ENCODE measurements around the gene ACVR1C.

DNA sequence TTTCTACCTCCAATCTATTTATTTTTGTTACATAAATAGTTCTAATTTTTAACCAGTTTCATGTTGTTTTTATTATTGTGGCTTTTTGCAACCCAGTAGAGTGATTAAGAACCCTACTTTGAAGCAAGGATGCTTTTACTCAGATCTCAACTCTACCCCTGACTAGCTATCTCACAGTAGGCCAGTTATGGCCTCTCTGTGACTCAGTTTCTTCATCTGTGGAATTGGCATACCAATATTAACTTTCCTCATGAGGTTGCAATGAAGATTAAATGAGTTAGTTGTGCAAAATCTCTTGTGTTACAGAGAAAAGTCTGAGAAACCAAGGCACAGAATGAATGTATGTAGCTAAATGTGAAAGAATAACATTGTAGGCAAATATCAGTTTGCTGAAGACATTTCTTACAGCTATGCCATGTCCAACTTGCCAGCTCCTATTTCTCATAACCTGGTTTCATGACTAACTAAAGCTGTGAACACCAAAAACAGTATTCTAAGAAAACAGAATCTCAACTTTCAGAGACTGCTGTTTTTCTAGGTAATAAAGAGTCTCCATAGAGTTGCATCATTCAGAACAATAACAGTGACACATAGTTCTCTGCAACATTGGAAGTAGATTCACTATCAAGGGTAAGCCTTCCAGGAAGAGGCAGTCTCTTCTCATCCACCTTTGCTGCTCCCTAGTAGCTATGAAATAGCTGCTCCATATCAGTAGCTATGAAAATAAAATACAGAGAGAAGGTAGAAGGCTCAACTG, 151.5 kb downstream of the ACVR1C start:
- no peak for TF ChIP-seq POLR2A (IDR thresholded peaks at IDR 0.05)
- TF ChIP-seq, protein P1, sequence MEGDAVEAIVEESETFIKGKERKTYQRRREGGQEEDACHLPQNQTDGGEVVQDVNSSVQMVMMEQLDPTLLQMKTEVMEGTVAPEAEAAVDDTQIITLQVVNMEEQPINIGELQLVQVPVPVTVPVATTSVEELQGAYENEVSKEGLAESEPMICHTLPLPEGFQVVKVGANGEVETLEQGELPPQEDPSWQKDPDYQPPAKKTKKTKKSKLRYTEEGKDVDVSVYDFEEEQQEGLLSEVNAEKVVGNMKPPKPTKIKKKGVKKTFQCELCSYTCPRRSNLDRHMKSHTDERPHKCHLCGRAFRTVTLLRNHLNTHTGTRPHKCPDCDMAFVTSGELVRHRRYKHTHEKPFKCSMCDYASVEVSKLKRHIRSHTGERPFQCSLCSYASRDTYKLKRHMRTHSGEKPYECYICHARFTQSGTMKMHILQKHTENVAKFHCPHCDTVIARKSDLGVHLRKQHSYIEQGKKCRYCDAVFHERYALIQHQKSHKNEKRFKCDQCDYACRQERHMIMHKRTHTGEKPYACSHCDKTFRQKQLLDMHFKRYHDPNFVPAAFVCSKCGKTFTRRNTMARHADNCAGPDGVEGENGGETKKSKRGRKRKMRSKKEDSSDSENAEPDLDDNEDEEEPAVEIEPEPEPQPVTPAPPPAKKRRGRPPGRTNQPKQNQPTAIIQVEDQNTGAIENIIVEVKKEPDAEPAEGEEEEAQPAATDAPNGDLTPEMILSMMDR (IDR thresholded peaks at IDR 0.05): no peak

All from thyroid gland (tissue), 4 donors.